ENCODE results near the gene NAA80. TPM values are rescaled to one million over a fixed set of nuclear protein-coding genes. Genes with fewer than 3 reads are reported as not detected.

NAA80 gene
- total and polyA plus RNA-seq, 2 donors (not counting 3 experiments of a cell fraction or from before 2014, with no cell fraction given) = 9.0 to 13.1 TPM

DNA sequence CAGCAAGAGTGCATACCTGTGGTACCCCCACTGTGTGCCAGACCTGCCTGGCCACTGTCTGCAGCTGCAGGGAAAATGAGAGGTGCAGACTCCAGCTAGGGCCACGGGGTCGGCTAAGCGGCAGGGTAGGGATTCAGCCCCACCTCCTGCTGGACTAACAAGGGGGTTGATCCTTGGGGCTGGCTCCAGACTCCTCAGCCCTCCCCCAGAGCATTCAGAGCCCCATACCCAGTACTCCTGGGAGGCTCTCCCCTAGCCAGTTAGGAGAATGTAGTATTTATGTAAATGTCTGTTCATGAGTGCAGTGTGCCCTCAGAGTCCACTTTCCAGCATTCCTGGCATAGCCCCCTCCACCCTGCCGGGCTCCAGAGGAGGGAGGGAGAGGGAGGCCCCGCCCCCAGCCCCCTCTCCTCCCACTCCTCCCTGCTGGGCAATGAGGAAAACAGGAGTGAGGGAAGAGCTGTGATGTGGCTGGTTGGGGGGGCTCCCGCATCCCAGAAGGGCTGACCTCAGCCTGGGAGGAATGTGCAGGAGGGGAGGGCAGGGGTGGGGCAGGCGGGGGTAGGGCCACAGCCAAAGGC, 34.7 kb downstream of the NAA80 start:
- DNase-seq (ENCODE audit: low read depth, low spot score) (peak; percentile 39), FAIRE-seq (no peak)
- no TSS peak for BruUV-seq (replicated peaks)
- Histone ChIP-seq H3K4me3 (replicated peaks in 1 of 3; ENCODE audit: insufficient read depth in 1 of 3, low read depth in 1 of 3, low read length in 3 of 3) (no peak overlapping the region), H3K9me1 (replicated peaks; ENCODE audit: control insufficient read depth, extremely low read depth, insufficient read depth, low read length) (no peaks in the 10 kb centered on the region), H4K20me1 (replicated peaks; ENCODE audit: control insufficient read depth, extremely low read depth, insufficient read depth, low read length) (no peaks in the 10 kb centered on the region), H3K9ac (replicated peaks; ENCODE audit: extremely low read depth, insufficient read depth, low read length) (no peak overlapping the region), H3K27ac (ENCODE audit: insufficient read depth, low read depth, low read length) (no peak overlapping the region), H3K9me3 (replicated peaks; ENCODE audit: control insufficient read depth, insufficient read depth, low read length) (no peaks in the 10 kb centered on the region), H3K27me3 (ENCODE audit: control insufficient read depth in 2 of 2, insufficient read depth in 2 of 2, low read length in 2 of 2) (peaks cover 3 to 6% of the 10 kb centered on the region in 2 experiments), H3K36me3 (ENCODE audit: control insufficient read depth in 2 of 2, extremely low read depth in 1 of 2, insufficient read depth in 2 of 2, low read length in 2 of 2) (no peaks in the 10 kb centered on the region), H3K4me2 (ENCODE audit: insufficient read depth, low read length) (no peak overlapping the region), H3K4me1 (ENCODE audit: control insufficient read depth, extremely low read depth, insufficient read depth, low read length) (peaks cover 11% of the 10 kb centered on the region), H3K79me2 (ENCODE audit: control insufficient read depth, insufficient read depth, low read length) (no peaks in the 10 kb centered on the region), H2AFZ (ENCODE audit: low read depth, low read length) (no peak overlapping the region)
- intact Hi-C loops (cut with micrococcal nuclease) (loop anchor here (10.0 kb wide), 1 partner anchor 140 kb away; no protein-coding TSS in a partner anchor), dilution Hi-C loops (cut with MboI; ENCODE audit: extremely low pct_ligation_motif_present, low sequenced_read_pairs) (no loop called here)
- ChIA-PET CTCF (interaction anchor here (0.8 to 2.3 kb wide), 5 partner anchors 10 to 70 kb away, joined by 3 to 16 read pairs (median 6); no protein-coding TSS in a partner anchor), POLR2A (interaction anchor here (0.6 to 2.4 kb wide), 2 partner anchors 29 to 69 kb away, joined by 3 to 14 read pairs; partner anchors contain the start of gene GNAI2)
- TF ChIP-seq FOS (IDR thresholded peaks at IDR 0.05; ENCODE audit: borderline replicate concordance, insufficient read depth, low read length) (no peak), GATA2 (IDR thresholded peaks at IDR 0.05; ENCODE audit: insufficient read depth, insufficient read length, low read depth, low read length) (no peak), POLR2AphosphoS5 (IDR thresholded peaks at IDR 0.05; ENCODE audit: insufficient read depth, low read depth, low read length) (no peak), POLR2A (IDR thresholded peaks at IDR 0.05; ENCODE audit: low read depth, low read length) (no peak), MYC (IDR thresholded peaks at IDR 0.05; ENCODE audit: low read depth, low read length) (no peak), EZH2 (IDR thresholded peaks at IDR 0.05; ENCODE audit: borderline replicate concordance, low read depth, low read length, severe bottlenecking) (no peak), JUN (IDR thresholded peaks at IDR 0.05; ENCODE audit: borderline replicate concordance, insufficient read depth, insufficient read length, low read depth) (no peak)
- TF ChIP-seq, protein P1, sequence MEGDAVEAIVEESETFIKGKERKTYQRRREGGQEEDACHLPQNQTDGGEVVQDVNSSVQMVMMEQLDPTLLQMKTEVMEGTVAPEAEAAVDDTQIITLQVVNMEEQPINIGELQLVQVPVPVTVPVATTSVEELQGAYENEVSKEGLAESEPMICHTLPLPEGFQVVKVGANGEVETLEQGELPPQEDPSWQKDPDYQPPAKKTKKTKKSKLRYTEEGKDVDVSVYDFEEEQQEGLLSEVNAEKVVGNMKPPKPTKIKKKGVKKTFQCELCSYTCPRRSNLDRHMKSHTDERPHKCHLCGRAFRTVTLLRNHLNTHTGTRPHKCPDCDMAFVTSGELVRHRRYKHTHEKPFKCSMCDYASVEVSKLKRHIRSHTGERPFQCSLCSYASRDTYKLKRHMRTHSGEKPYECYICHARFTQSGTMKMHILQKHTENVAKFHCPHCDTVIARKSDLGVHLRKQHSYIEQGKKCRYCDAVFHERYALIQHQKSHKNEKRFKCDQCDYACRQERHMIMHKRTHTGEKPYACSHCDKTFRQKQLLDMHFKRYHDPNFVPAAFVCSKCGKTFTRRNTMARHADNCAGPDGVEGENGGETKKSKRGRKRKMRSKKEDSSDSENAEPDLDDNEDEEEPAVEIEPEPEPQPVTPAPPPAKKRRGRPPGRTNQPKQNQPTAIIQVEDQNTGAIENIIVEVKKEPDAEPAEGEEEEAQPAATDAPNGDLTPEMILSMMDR (IDR thresholded peaks at IDR 0.05; ENCODE audit: extremely low read depth in 1 of 2, insufficient read depth in 1 of 2, low read depth in 1 of 2, low read length in 2 of 2) = no peak
- TF ChIP-seq, protein P2, sequence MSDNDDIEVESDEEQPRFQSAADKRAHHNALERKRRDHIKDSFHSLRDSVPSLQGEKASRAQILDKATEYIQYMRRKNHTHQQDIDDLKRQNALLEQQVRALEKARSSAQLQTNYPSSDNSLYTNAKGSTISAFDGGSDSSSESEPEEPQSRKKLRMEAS (IDR thresholded peaks at IDR 0.05; ENCODE audit: insufficient read depth, insufficient read length) = no peak

All from endothelial cell of umbilical vein (primary cell).